NB4 (cell line): ENCODE measurements around the gene AP3B1.

Source experiments
- DNase-seq: peaks from one replicate; pipeline ENCODE4 v3.0.0; 2010; ENCODE audit warnings: low read depth
- H3K4me3 ChIP-seq: one replicate; pipeline ENCODE4 v1.5.1; 2011; ENCODE audit warnings: mild to moderate bottlenecking, low read depth, low read length, moderate library complexity
- MYC ChIP-seq: IDR thresholded peaks from 2 replicates; pipeline ENCODE4 v1.6.1; 2011; ENCODE audit warnings: low read depth, low read length
- POLR2A ChIP-seq: IDR thresholded peaks from 2 replicates; pipeline ENCODE4 v1.6.1; 2011; ENCODE audit warnings: mild to moderate bottlenecking; ENCODE audit not compliant: insufficient read length; ENCODE audit errors: extremely low read depth
- TF ChIP-seq, protein P1 (sequence below): IDR thresholded peaks from 2 replicates; pipeline ENCODE4 v1.6.1; 2011; ENCODE audit warnings: low read depth, low read length
- TF ChIP-seq, protein P2 (sequence below): IDR thresholded peaks from one replicate; pipeline ENCODE4 v1.5.1; 2012; ENCODE audit warnings: low read depth, low read length

Gene AP3B1

DNA sequence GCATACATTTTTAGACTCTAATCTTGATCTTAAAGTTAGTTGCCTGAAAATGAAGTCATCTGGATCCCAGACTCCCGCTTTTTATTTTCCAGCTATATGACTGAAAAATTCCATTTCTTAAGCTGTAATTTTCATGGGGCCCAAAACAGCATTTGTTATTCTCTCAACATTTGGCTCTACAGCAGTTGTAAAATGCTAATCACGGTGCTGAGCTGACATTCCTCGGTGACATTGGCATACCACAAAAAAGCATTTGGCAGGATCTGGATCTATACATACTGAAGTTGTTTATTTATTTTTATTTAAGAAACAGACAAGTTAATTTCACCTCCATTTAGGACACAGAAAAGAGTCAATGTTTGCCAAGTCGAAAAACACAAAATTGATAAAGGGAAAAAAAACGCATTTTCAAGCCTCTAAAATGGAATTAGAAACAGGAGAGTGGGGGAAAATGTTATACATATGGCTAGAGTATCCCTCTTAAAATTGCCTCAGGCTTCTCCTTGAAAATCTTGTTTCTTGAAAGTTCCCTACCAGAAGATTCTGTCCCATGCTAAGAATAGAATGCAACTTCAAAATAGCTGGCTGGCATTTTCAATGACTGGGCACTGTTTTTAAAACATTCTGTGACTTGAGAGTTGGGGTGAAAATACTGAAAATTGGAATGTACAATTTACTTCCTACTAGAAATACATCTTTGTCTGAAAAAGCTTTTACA lies 310.9 kb downstream of the AP3B1 start:
- H3K4me3 ChIP-seq, result no peak overlapping the region
- no peak for DNase-seq
- TF ChIP-seq, protein P1, sequence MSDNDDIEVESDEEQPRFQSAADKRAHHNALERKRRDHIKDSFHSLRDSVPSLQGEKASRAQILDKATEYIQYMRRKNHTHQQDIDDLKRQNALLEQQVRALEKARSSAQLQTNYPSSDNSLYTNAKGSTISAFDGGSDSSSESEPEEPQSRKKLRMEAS, result no peak
- no peak for TF ChIP-seq MYC
- TF ChIP-seq, protein P2, sequence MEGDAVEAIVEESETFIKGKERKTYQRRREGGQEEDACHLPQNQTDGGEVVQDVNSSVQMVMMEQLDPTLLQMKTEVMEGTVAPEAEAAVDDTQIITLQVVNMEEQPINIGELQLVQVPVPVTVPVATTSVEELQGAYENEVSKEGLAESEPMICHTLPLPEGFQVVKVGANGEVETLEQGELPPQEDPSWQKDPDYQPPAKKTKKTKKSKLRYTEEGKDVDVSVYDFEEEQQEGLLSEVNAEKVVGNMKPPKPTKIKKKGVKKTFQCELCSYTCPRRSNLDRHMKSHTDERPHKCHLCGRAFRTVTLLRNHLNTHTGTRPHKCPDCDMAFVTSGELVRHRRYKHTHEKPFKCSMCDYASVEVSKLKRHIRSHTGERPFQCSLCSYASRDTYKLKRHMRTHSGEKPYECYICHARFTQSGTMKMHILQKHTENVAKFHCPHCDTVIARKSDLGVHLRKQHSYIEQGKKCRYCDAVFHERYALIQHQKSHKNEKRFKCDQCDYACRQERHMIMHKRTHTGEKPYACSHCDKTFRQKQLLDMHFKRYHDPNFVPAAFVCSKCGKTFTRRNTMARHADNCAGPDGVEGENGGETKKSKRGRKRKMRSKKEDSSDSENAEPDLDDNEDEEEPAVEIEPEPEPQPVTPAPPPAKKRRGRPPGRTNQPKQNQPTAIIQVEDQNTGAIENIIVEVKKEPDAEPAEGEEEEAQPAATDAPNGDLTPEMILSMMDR, result no peak

DNA sequence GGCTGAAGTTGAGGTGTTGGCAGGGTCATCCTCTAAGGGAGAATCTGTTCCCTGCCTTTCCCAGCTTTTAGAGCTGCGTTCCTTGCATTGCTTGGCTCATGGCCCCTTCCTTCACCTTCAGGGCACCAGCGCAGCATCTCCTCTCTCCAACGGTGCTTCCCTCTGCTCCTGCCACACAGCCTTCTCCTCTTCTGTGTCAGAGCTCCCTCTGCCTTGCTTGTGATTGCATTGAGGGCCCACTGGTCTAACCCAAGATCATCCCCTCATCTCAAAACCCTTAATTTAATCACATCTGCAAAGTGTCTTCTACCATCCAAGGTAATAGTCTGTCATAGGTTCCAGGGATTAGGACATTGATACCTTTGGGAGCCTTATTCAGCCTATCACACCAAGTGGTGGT lies 312.7 kb downstream of the AP3B1 start:
- peak; percentile 10 for DNase-seq
- TF ChIP-seq, protein P1, result no peak
- TF ChIP-seq, protein P2, result peak; percentile 10
- no peak overlapping the region for H3K4me3 ChIP-seq

DNA sequence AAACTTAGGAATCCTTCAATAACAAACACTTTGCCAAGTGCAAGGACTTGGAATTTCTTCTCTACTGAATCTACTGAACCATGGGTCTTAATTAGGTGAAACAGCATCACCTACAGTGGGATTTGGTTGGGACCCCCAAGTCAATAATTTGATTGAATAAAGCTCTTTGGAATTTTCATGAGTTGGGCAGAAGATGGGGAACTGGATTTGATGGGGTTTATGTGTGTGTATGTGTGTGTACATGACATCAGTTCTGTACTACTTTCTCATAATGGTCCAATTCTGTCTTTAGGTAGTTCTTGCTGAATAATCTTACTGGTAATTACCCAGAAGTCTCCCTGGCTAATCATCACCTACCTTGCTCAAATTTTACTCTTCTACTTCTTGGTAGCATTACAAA lies 319.9 kb downstream of the AP3B1 start:
- DNase-seq, result no peak
- H3K4me3 ChIP-seq, result no peak overlapping the region
- TF ChIP-seq POLR2A, result no peak
- no peak for TF ChIP-seq MYC
- TF ChIP-seq, protein P1, result no peak
- TF ChIP-seq, protein P2, result no peak

DNA sequence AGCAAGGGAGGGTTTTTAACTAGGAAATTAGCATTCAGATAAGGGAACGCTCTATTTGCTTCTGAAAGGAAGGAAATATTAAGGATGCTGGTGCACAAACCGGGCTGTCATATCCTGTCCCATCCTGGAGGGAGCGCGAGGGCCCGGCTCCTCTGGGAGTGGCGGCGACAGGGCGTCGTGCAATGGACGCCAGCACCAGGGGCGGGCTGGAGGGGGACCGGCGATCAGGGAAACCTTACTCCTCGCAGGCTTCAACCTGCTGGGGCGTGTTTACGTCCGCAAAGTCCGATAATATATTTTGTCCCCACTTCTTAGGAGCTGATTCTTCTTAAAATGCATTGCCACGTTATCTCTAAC lies 321.3 kb downstream of the AP3B1 start:
- no peak for DNase-seq
- no peak overlapping the region for H3K4me3 ChIP-seq

DNA sequence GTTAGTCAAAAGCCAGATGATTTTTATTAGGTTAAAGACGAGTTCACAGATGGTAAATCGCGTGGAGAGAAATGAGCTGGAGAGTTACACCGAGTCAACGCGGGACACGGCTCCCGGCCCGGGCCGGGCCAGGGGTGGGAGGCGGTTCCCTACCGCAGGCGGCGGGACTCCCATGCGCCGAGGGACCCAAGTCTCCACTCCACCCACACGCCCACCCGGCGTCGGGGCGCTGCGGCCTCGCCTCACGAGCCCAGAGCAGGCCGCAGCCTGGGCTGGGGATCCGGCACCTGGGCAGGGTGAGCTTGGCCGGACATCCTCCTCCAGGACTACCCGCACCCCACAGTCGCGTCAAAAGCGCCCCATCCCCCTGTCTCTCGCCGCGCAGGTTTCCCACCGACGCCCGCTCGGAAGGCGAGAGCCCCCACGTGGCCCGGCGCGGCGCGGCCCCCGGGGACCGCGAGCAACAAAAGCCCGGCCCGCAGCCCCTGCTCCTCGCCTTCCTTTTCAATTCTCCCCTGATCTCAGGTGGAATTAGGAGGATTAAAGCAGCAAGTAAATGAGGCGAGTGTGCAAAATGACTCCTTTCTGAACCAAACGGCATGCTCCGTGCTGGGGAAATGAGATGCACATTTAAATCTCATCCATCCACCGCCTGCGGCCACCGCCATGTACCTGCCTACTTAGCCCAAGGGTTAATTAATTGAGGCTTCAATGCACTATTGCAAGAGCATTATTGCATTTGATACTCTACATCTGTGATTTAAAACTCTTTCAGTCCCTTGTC lies 321.8 kb downstream of the AP3B1 start:
- DNase-seq, result no peak
- no peak for TF ChIP-seq MYC
- no peak for TF ChIP-seq POLR2A
- TF ChIP-seq, protein P1, result no peak
- TF ChIP-seq, protein P2, result no peak
- H3K4me3 ChIP-seq, result no peak overlapping the region

More for the DNA sequence above, 321.3 kb downstream of the AP3B1 start:
- no peak for TF ChIP-seq POLR2A
- TF ChIP-seq, protein P1, result no peak
- TF ChIP-seq, protein P2, result no peak
